Neural progenitor cell (in vitro differentiated cells): ENCODE measurements around the gene RALB. TPM values are rescaled to one million over a fixed set of nuclear protein-coding genes. Genes with fewer than 3 reads are reported as not detected.

Experiments used
- DNase-seq: peaks from one replicate; pipeline ENCODE4 v3.0.0-alpha.2; 2016; ENCODE audit warnings: low spot score
- H2AFZ ChIP-seq: fragments of 200-600 bp; sonication (generic); replicated peaks from 2 replicates; pipeline ENCODE4 v1.6.1; 2016; ENCODE audit warnings: antibody characterized with exemption
- H3F3A ChIP-seq: fragments of 200-600 bp; sonication (generic); 2 replicates; pipeline ENCODE4 v1.6.1; 2016; ENCODE audit warnings: antibody characterized with exemption, low read depth
- H3K27ac ChIP-seq: fragments of 200-600 bp; sonication (generic); 2 replicates; pipeline ENCODE4 v1.5.1; 2016; ENCODE audit warnings: mild to moderate bottlenecking
- H3K27me3 ChIP-seq: fragments of 200-600 bp; sonication (generic); 2 replicates; pipeline ENCODE4 v1.6.1; 2016; ENCODE audit warnings: mild to moderate bottlenecking, moderate library complexity
- H3K36me3 ChIP-seq: fragments of 200-600 bp; sonication (generic); 2 replicates; pipeline ENCODE4 v1.5.1; 2016
- H3K4me1 ChIP-seq: fragments of 200-600 bp; sonication (generic); 2 replicates; pipeline ENCODE4 v1.6.1; 2016; ENCODE audit warnings: mixed run types
- H3K4me2 ChIP-seq: fragments of 200-600 bp; sonication (generic); 2 replicates; pipeline ENCODE4 v1.6.1; 2016
- H3K4me3 ChIP-seq: fragments of 200-600 bp; sonication (generic); 2 replicates; pipeline ENCODE4 v1.5.1; 2016
- H3K79me2 ChIP-seq: fragments of 200-600 bp; sonication (generic); 2 replicates; pipeline ENCODE4 v1.6.1; 2016; ENCODE audit warnings: low read depth
- H3K9ac ChIP-seq: fragments of 200-600 bp; sonication (generic); 2 replicates; pipeline ENCODE4 v1.6.1; 2016
- H3K9me3 ChIP-seq: fragments of 200-600 bp; sonication (generic); 2 replicates; pipeline ENCODE4 v1.5.1; 2016; ENCODE audit warnings: low read depth
- H4K20me1 ChIP-seq: fragments of 200-600 bp; sonication (generic); 2 replicates; pipeline ENCODE4 v1.6.1; 2016; ENCODE audit warnings: low read depth
- H3K27ac Mint-ChIP-seq: 3 replicates; pipeline ENCODE4 v1.8.0; 2021; ENCODE audit warnings: mixed read lengths
- H3K27me3 Mint-ChIP-seq: 2 replicates; pipeline ENCODE4 v1.8.0; 2022; ENCODE audit warnings: low read depth, mild to moderate bottlenecking, inconsistent platforms, moderate library complexity, mixed read lengths; ENCODE audit not compliant: insufficient read depth
- H3K36me3 Mint-ChIP-seq: 3 replicates; pipeline ENCODE4 v1.8.0; 2021; ENCODE audit warnings: mixed read lengths
- H3K4me1 Mint-ChIP-seq: 3 replicates; pipeline ENCODE4 v1.8.0; 2021; ENCODE audit warnings: mixed read lengths
- H3K4me3 Mint-ChIP-seq: 3 replicates; pipeline ENCODE4 v1.8.0; 2021; ENCODE audit warnings: mild to moderate bottlenecking, moderate library complexity, mixed read lengths
- H3K9me3 Mint-ChIP-seq: 3 replicates; pipeline ENCODE4 v1.8.0; 2020; ENCODE audit warnings: mixed read lengths
- EZH2 ChIP-seq: fragments of 200-600 bp; sonication (generic); IDR thresholded peaks from 2 replicates; pipeline ENCODE4 v1.6.1; 2017; ENCODE audit warnings: antibody characterized with exemption, mild to moderate bottlenecking, moderate library complexity
- EZH2phosphoT487 ChIP-seq: fragments of 200-600 bp; sonication (generic); IDR thresholded peaks from 2 replicates; pipeline ENCODE4 v1.6.1; 2017; ENCODE audit warnings: antibody characterized with exemption
- total RNA-seq: library from RNA; depleted of rRNA; stranded (reverse); fragments of >200 nt; gene quantifications from 2 replicates; pipeline ENCODE4 v1.2.3, GENCODE V29; 2015; ENCODE audit warnings: low replicate concordance
- TF ChIP-seq, protein P1 (sequence below): fragments of 200-600 bp; sonication (generic); IDR thresholded peaks from 2 replicates; pipeline ENCODE4 v1.5.1; 2017; ENCODE audit warnings: antibody characterized with exemption, mild to moderate bottlenecking

Gene RALB
- total RNA-seq, 1 donor from 2014 or later = 79.8 TPM

DNA sequence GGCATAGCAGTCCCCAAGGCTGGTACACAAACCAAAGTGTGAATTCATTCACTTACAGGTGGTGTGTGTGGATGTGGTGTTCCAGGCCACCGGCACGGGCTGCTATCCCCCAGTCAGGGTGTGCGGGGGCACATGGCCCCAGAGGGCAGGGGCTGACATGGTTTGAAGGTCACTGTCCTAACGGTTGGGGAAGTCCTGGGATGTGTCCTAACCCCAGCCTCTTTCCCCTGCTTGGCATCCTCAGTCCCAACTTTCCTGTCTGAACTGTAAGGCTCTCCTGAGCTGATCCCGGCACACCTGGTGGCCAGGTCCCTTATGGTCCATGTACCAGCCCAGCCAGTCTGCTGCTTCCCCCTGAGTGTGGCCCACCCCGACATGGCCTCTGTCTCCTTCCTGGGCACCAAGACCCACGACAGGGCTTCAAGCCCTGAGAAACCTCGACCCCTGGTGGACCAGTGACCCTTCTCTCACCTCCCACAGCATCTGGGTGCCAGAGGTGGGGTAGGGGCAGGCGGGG lies 27.0 kb upstream of the RALB start:
- no peak overlapping the region for H2AFZ ChIP-seq
- no peaks in the 10 kb centered on the region for H3F3A ChIP-seq
- peaks cover 19% of the 10 kb centered on the region for H3K27me3 Mint-ChIP-seq
- no peak overlapping the region for H3K9ac ChIP-seq
- peaks cover 18% of the 10 kb centered on the region for H3K79me2 ChIP-seq
- H3K4me1 ChIP-seq = peaks cover 6% of the 10 kb centered on the region
- peaks cover 13% of the 10 kb centered on the region for H3K27me3 ChIP-seq
- no peak overlapping the region for H3K4me2 ChIP-seq
- no peaks in the 10 kb centered on the region for H3K9me3 ChIP-seq
- peak overlapping the region; percentile 52 for H3K4me3 Mint-ChIP-seq
- no peaks in the 10 kb centered on the region for H4K20me1 ChIP-seq
- no peak for DNase-seq
- H3K27ac ChIP-seq = no peak overlapping the region
- H3K36me3 Mint-ChIP-seq = peaks cover 17% of the 10 kb centered on the region
- H3K4me3 ChIP-seq = no peak overlapping the region
- H3K27ac Mint-ChIP-seq = no peak overlapping the region
- H3K36me3 ChIP-seq = no peaks in the 10 kb centered on the region
- H3K9me3 Mint-ChIP-seq = peaks cover 12% of the 10 kb centered on the region
- TF ChIP-seq, protein P1, sequence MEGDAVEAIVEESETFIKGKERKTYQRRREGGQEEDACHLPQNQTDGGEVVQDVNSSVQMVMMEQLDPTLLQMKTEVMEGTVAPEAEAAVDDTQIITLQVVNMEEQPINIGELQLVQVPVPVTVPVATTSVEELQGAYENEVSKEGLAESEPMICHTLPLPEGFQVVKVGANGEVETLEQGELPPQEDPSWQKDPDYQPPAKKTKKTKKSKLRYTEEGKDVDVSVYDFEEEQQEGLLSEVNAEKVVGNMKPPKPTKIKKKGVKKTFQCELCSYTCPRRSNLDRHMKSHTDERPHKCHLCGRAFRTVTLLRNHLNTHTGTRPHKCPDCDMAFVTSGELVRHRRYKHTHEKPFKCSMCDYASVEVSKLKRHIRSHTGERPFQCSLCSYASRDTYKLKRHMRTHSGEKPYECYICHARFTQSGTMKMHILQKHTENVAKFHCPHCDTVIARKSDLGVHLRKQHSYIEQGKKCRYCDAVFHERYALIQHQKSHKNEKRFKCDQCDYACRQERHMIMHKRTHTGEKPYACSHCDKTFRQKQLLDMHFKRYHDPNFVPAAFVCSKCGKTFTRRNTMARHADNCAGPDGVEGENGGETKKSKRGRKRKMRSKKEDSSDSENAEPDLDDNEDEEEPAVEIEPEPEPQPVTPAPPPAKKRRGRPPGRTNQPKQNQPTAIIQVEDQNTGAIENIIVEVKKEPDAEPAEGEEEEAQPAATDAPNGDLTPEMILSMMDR = no peak
- TF ChIP-seq EZH2 (no peak), EZH2phosphoT487 (no peak)
- H3K4me1 Mint-ChIP-seq = peaks cover 21% of the 10 kb centered on the region

DNA sequence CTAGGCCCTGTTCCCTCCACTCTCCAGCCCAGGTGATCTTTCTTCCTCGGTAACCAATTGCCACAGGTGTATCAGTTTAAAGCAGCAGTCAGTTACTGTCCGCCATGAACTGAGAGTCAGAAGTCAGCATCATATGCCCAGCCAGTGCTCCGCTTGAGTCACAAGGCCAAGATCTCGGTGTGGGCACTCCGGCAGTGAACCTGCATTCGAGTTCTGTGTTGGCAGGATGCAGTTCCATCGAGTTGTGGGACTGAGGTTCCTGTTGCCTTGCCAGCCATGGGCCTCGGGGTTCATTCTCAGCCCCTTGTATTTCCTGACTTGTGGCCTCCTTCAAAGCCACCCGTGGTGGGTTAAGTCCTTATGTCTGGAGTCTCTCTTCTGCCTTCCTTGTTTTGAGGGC lies 26.3 kb upstream of the RALB start:
- Histone ChIP-seq H3K9me3 (no peaks in the 10 kb centered on the region), H3K9ac (no peak overlapping the region), H3K4me2 (no peak overlapping the region), H3F3A (no peaks in the 10 kb centered on the region), H3K27ac (no peak overlapping the region), H3K36me3 (no peaks in the 10 kb centered on the region), H2AFZ (no peak overlapping the region), H3K4me3 (no peak overlapping the region), H3K4me1 (peaks cover 2% of the 10 kb centered on the region), H3K27me3 (peaks cover 13% of the 10 kb centered on the region), H3K79me2 (peaks cover 14% of the 10 kb centered on the region), H4K20me1 (no peaks in the 10 kb centered on the region)
- H3K36me3 Mint-ChIP-seq = peaks cover 10% of the 10 kb centered on the region
- peaks cover 19% of the 10 kb centered on the region for H3K27me3 Mint-ChIP-seq
- peaks cover 10% of the 10 kb centered on the region for H3K9me3 Mint-ChIP-seq
- no peak for DNase-seq
- no peak overlapping the region for H3K27ac Mint-ChIP-seq
- TF ChIP-seq EZH2phosphoT487 (no peak), EZH2 (no peak)
- TF ChIP-seq, protein P1 = no peak
- H3K4me1 Mint-ChIP-seq = peaks cover 18% of the 10 kb centered on the region
- H3K4me3 Mint-ChIP-seq = no peak overlapping the region

DNA sequence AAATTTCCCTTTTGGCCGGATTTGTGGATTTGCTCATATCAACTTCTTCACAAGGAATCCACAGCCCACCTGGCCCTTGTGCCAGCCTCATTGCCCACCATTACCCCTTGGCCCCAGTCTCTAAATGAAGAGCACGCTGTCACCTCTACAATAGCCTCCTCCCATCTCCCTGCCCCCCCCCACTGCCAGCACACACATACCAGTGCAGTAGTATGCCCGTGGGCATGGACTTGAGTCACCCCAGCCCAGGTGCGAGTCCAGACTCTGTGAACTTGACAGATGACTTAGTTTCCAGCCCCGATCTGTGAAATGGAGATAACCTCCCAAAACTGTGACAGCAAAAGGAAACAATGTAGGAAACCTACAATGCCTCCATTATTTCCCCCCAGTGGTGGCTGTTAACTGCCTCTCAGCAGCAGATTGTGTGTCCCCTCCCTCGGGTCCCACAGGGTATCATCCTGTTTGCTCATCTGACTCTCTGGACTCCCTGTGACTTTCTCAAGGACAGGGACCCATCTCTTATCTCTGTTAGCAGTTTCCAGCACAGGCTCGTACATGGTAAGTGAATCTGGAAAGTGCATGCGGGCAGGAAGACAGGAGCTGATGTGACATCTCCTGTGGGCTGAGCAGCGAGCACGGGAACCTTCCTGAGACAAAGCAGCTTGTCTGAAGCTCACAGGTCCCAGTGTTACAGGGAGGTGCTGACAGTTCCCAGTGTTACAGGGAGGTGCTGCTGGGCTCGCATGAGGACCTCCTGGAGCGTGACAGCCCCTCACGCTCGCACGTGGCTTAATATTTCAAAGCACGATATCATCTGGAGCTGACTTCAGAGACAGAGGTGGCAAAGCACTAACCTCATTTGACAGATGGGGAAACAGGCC lies 25.3 kb upstream of the RALB start:
- Mint-ChIP-seq H3K4me1 (peaks cover 9% of the 10 kb centered on the region), H3K9me3 (peaks cover under 1% of the 10 kb centered on the region), H3K36me3 (peaks cover under 1% of the 10 kb centered on the region), H3K27ac (no peak overlapping the region), H3K4me3 (no peak overlapping the region), H3K27me3 (peaks cover 18% of the 10 kb centered on the region)
- H4K20me1 ChIP-seq = no peaks in the 10 kb centered on the region
- no peak overlapping the region for H2AFZ ChIP-seq
- H3K4me2 ChIP-seq = no peak overlapping the region
- H3K27me3 ChIP-seq = peaks cover 13% of the 10 kb centered on the region
- TF ChIP-seq, protein P1 = no peak
- TF ChIP-seq EZH2phosphoT487 = no peak
- TF ChIP-seq EZH2 = no peak
- no peak for DNase-seq
- H3K79me2 ChIP-seq = peaks cover 4% of the 10 kb centered on the region
- H3K9me3 ChIP-seq = no peaks in the 10 kb centered on the region
- H3K27ac ChIP-seq = no peak overlapping the region
- H3K4me1 ChIP-seq = peaks cover under 1% of the 10 kb centered on the region
- H3K4me3 ChIP-seq = no peak overlapping the region
- H3K9ac ChIP-seq = no peak overlapping the region
- H3F3A ChIP-seq = no peaks in the 10 kb centered on the region
- no peaks in the 10 kb centered on the region for H3K36me3 ChIP-seq
